Stimulated activated CD4-positive, alpha-beta T cell treated with anti-CD3 and anti-CD28 coated beads, Interleukin-4, amount 100 ng/mL, for 1 hour (primary cell): ENCODE data around the gene TRABD.
"Not testable (repeated sequence)": the region's sequence is repeated elsewhere in the genome, so short reads cannot be mapped to it uniquely, and the experiment has no call there.

Experiments
- DNase-seq: peaks from one replicate; pipeline ENCODE4 v3.0.0-alpha.2; 2020

Gene TRABD

GRCh38 chr22:50185375-50186087 lies at the start of gene TRABD:
TSS of gene TRABD (plus strand) at chr22:50185913. CDS start at chr22:50193061, 7,148 bp downstream.
- DNase-seq, result peak; percentile 92

GRCh38 chr22:50136581-50137015 lies 49.1 kb upstream of the TRABD start:
- no peak for DNase-seq

- not testable (repeated sequence) for DNase-seq
Measured at GRCh38 chr22:50137277-50137676, 48.4 kb upstream of the TRABD start.

GRCh38 chr22:50138041-50138440 lies 47.7 kb upstream of the TRABD start:
- no peak for DNase-seq

GRCh38 chr22:50138988-50139387 lies 46.7 kb upstream of the TRABD start:
- no peak for DNase-seq

GRCh38 chr22:50139843-50140415 lies 45.8 kb upstream of the TRABD start:
- no peak for DNase-seq

GRCh38 chr22:50140615-50141014 lies 45.1 kb upstream of the TRABD start:
- DNase-seq, result no peak

GRCh38 chr22:50141462-50141861 lies 44.3 kb upstream of the TRABD start:
- DNase-seq, result no peak

- no peak for DNase-seq
Measured at GRCh38 chr22:50141891-50142363, 43.8 kb upstream of the TRABD start.

GRCh38 chr22:50143096-50143495 lies 42.6 kb upstream of the TRABD start:
- no peak for DNase-seq

- no peak for DNase-seq
Measured at GRCh38 chr22:50144005-50144614, 41.6 kb upstream of the TRABD start.

GRCh38 chr22:50145721-50146438 lies 39.8 kb upstream of the TRABD start:
- no peak for DNase-seq

- DNase-seq, result no peak
Measured at GRCh38 chr22:50146439-50147238, 39.1 kb upstream of the TRABD start.

GRCh38 chr22:50147258-50148165 lies 38.2 kb upstream of the TRABD start:
- not testable (repeated sequence) for DNase-seq

- no peak for DNase-seq
Measured at GRCh38 chr22:50148166-50148500, 37.6 kb upstream of the TRABD start.

- peak; percentile 75 for DNase-seq
Measured at GRCh38 chr22:50148991-50149721, 36.6 kb upstream of the TRABD start.

GRCh38 chr22:50150161-50151129 lies 35.3 kb upstream of the TRABD start:
- DNase-seq, result no peak

GRCh38 chr22:50151571-50152537 lies 33.9 kb upstream of the TRABD start:
- DNase-seq, result no peak
